Fibroblast of skin of scalp (primary cell): Measurements from ENCODE around the gene TMEM88.

ENCODE experiments used
- DNase-seq: peaks from one replicate; pipeline ENCODE4 v3.0.0-alpha.2; 2013

Gene TMEM88

GRCh38 chr17:7833011-7833794 lies 21.7 kb upstream of the TMEM88 start:
- no peak for DNase-seq

GRCh38 chr17:7833795-7834541 lies 20.9 kb upstream of the TMEM88 start, which contains the start of gene KDM6B:
Gene KDM6B (plus strand): TSS chr17:7834217. CDS start chr17:7845555, 11,338 bp downstream.
- peak; percentile 87 for DNase-seq

- no peak for DNase-seq
These were observed 20.3 kb upstream of the TMEM88 start for GRCh38 chr17:7834542-7834956.

- DNase-seq: peak; percentile 100
These were observed 19.7 kb upstream of the TMEM88 start for GRCh38 chr17:7834957-7835813.

GRCh38 chr17:7835814-7836595 lies 18.9 kb upstream of the TMEM88 start:
- peak; percentile 78 for DNase-seq

GRCh38 chr17:7836596-7837407 lies 18.1 kb upstream of the TMEM88 start:
- DNase-seq: peak; percentile 96

- no peak for DNase-seq
These were observed 17.3 kb upstream of the TMEM88 start for GRCh38 chr17:7837408-7838088.

GRCh38 chr17:7838090-7839075 lies 16.5 kb upstream of the TMEM88 start:
- DNase-seq: peak; percentile 91

- no peak for DNase-seq
These were observed 15.5 kb upstream of the TMEM88 start for GRCh38 chr17:7839190-7839875.

GRCh38 chr17:7839876-7840261 lies 15.0 kb upstream of the TMEM88 start:
- DNase-seq: peak; percentile 69

GRCh38 chr17:7840441-7840840 lies 14.4 kb upstream of the TMEM88 start:
- DNase-seq: no peak

GRCh38 chr17:7840875-7841274 lies 14.0 kb upstream of the TMEM88 start:
- DNase-seq: no peak

- DNase-seq: peak; percentile 95
These were observed 13.4 kb upstream of the TMEM88 start for GRCh38 chr17:7841396-7841914.

- DNase-seq: peak; percentile 93
These were observed 12.9 kb upstream of the TMEM88 start for GRCh38 chr17:7841915-7842379.

- DNase-seq: peak; percentile 95
These were observed 12.2 kb upstream of the TMEM88 start for GRCh38 chr17:7842380-7843256.

- DNase-seq: no peak
These were observed 11.7 kb upstream of the TMEM88 start for GRCh38 chr17:7843257-7843535.

GRCh38 chr17:7843536-7844291 lies 11.2 kb upstream of the TMEM88 start:
- peak; percentile 84 for DNase-seq
